Measurements from ENCODE around the gene PCDH9. TPM values are rescaled to one million over a fixed set of nuclear protein-coding genes. Genes with fewer than 3 reads are reported as not detected.

PCDH9 gene
- total and polyA plus RNA-seq, 10 of the 15 experiments (the other 5 are each of a cell fraction or from before 2014, with no cell fraction given) = 0.02 to 2.3 (median 0.05) TPM; not detected in 1

GRCh38 chr13:66691149-66691548 lies 539.0 kb downstream of the PCDH9 start:
- Histone ChIP-seq H3K36me3 (ENCODE audit: control insufficient read depth in 2 of 2, insufficient read depth in 2 of 2, low read length in 1 of 2) (no peaks in the 10 kb centered on the region), H3K4me3 (no peak overlapping the region), H3K79me2 (ENCODE audit: control insufficient read depth, insufficient read depth, low read length) (no peaks in the 10 kb centered on the region), H3K9ac (ENCODE audit: control insufficient read depth, insufficient read depth, low read length) (no peak overlapping the region), H3K9me3 (replicated peaks; ENCODE audit: control insufficient read depth, insufficient read depth, low read length) (no peaks in the 10 kb centered on the region), H3K4me1 (ENCODE audit: control insufficient read depth, insufficient read depth, low read length) (no peaks in the 10 kb centered on the region), H3K27ac (ENCODE audit: control insufficient read depth, insufficient read depth) (no peak overlapping the region), H3K27me3 (replicated peaks in 1 of 2; ENCODE audit: control insufficient read depth in 2 of 2, insufficient read depth in 2 of 2, low read length in 1 of 2) (no peaks in the 10 kb centered on the region), H2AFZ (ENCODE audit: control insufficient read depth, low read depth, low read length) (no peak overlapping the region), H3K4me2 (ENCODE audit: control insufficient read depth, insufficient read depth) (no peak overlapping the region), H4K20me1 (ENCODE audit: control insufficient read depth, insufficient read depth) (no peaks in the 10 kb centered on the region)
- DNase-seq (ENCODE audit: low read depth, low spot score) = no peak
- 44% methylated on average over 3 of the region's 3 CpGs for WGBS (ENCODE audit: insufficient coverage, insufficient replicate concordance, low lambda C conversion rate, missing lambda C conversion rate)
- no peak for FAIRE-seq
- no peak for ATAC-seq
- TF ChIP-seq FOXM1 (IDR thresholded peaks at IDR 0.05; ENCODE audit: low read depth, low read length) (no peak), ETV6 (conservative IDR thresholded peaks at IDR 0.05 in 1 of 2, IDR thresholded peaks at IDR 0.05 in 1 of 2; ENCODE audit: borderline replicate concordance in 1 of 2, low read depth in 1 of 2) (no peak), BCL3 (IDR thresholded peaks at IDR 0.05; ENCODE audit: borderline replicate concordance, insufficient read depth, low read depth, low read length, poor library complexity, severe bottlenecking) (no peak), MTA3 (IDR thresholded peaks at IDR 0.05; ENCODE audit: borderline replicate concordance, low read length) (no peak), HDGF (IDR thresholded peaks at IDR 0.05) (no peak), NFXL1 (IDR thresholded peaks at IDR 0.05; ENCODE audit: borderline replicate concordance) (no peak), SMC3 (IDR thresholded peaks at IDR 0.05; ENCODE audit: borderline replicate concordance, low read length) (no peak)
- ChIA-PET SMC1A (ENCODE audit: uncharacterized antibody, unreplicated experiment) (no interaction called here), RAD21 (ENCODE audit: unreplicated experiment) (no interaction called here), CTCF (interaction anchor here (1.3 kb wide), 1 partner anchor 72 kb away, joined by 3 read pairs; no protein-coding TSS in a partner anchor), POLR2A (no interaction called here)
- no TSS peak for BruUV-seq (replicated peaks)
- in situ Hi-C loops (cut with MboI) (no loop called here), intact Hi-C loops (cut with micrococcal nuclease; ENCODE audit: unreplicated experiment) (no loop called here)
